SK-N-SH (cell line): ENCODE results near the gene ZNF675.
"Not testable (repeated sequence)": the region's sequence is repeated elsewhere in the genome, so short reads cannot be mapped to it uniquely, and the experiment has no call there.

Experiments used
- EP300 ChIP-seq, 2 experiments: IDR thresholded peaks; 2 replicates each; pipeline versions ENCODE4 v1.4.0 to v1.6.1; 2012; ENCODE audit warnings: borderline replicate concordance in 1 of 2, low read depth in 1 of 2, low read length in 1 of 2
- MAX ChIP-seq: IDR thresholded peaks from 2 replicates; pipeline ENCODE4 v1.4.0; 2012; ENCODE audit warnings: low read depth
- YY1 ChIP-seq: IDR thresholded peaks from 2 replicates; pipeline ENCODE4 v1.4.0; 2012; ENCODE audit warnings: low read depth, mild to moderate bottlenecking
- TF ChIP-seq, protein P1 (sequence below): fragments of 200-600 bp; sonication (generic); IDR thresholded peaks from 2 replicates; pipeline ENCODE4 v1.6.1; 2017; ENCODE audit warnings: antibody characterized with exemption, mild to moderate bottlenecking, moderate library complexity

- not testable (repeated sequence) for TF ChIP-seq YY1; MAX; EP300 (IDR thresholded peaks at IDR 0.05; ENCODE audit: borderline replicate concordance in 1 of 2, low read depth in 1 of 2, low read length in 1 of 2)
- TF ChIP-seq, protein P1, sequence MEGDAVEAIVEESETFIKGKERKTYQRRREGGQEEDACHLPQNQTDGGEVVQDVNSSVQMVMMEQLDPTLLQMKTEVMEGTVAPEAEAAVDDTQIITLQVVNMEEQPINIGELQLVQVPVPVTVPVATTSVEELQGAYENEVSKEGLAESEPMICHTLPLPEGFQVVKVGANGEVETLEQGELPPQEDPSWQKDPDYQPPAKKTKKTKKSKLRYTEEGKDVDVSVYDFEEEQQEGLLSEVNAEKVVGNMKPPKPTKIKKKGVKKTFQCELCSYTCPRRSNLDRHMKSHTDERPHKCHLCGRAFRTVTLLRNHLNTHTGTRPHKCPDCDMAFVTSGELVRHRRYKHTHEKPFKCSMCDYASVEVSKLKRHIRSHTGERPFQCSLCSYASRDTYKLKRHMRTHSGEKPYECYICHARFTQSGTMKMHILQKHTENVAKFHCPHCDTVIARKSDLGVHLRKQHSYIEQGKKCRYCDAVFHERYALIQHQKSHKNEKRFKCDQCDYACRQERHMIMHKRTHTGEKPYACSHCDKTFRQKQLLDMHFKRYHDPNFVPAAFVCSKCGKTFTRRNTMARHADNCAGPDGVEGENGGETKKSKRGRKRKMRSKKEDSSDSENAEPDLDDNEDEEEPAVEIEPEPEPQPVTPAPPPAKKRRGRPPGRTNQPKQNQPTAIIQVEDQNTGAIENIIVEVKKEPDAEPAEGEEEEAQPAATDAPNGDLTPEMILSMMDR, result not testable (repeated sequence)
Measured at GRCh38 chr19:23730729-23731465, 43.9 kb upstream of the ZNF675 start.
